Activated CD4-positive, CD25-positive, alpha-beta regulatory T cell treated with anti-CD3 and anti-CD28 coated beads, Interleukin-2, amount 50 U/mL, for 72 hours (primary cell): Measurements from ENCODE around the gene CDC40.
A peak's percentile ranks its signal among the peaks of the same experiment; 100 is the strongest.

Experiments
- DNase-seq: peaks from one replicate; pipeline ENCODE4 v3.0.0; 2021

CDC40 gene

DNA sequence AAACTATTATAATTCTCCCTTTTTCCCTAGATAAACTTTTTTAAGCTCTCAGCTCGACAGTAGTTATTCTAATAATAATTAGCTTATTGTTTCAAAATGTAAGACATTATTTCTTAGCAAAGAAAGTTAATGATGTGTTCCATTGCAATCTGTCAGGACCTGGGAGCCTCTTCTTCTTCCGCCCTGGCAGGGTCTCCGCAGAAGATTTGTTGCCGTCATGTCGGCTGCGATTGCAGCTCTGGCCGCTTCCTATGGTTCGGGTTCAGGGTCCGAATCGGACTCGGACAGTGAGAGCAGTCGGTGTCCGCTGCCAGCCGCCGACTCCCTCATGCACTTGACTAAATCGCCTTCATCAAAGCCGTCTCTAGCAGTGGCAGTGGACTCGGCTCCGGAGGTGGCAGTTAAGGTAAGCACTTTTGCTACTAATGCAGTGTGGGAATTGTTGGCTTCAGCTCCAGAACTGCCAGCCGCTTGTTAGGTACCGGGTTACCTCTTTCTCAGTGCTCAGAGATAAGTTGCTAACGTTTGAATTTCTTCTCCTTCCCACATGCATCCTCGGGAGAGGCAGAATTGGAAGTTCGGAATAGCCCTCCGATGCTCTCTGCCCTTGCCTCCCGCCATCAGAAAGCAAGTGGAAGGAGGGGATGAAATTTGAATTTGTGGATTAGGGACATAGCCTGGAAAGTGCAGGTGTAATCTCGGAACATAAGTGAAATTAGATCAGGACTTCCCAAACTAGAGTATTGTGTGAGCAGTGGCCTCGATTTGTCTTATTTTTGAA is at the start of gene CDC40:
TSS of gene CDC40 (plus strand) at position 200 of the 781 bp plus-strand sequence. CDS start at position 218, 18 bp downstream.
- DNase-seq, result peak; percentile 54

DNA sequence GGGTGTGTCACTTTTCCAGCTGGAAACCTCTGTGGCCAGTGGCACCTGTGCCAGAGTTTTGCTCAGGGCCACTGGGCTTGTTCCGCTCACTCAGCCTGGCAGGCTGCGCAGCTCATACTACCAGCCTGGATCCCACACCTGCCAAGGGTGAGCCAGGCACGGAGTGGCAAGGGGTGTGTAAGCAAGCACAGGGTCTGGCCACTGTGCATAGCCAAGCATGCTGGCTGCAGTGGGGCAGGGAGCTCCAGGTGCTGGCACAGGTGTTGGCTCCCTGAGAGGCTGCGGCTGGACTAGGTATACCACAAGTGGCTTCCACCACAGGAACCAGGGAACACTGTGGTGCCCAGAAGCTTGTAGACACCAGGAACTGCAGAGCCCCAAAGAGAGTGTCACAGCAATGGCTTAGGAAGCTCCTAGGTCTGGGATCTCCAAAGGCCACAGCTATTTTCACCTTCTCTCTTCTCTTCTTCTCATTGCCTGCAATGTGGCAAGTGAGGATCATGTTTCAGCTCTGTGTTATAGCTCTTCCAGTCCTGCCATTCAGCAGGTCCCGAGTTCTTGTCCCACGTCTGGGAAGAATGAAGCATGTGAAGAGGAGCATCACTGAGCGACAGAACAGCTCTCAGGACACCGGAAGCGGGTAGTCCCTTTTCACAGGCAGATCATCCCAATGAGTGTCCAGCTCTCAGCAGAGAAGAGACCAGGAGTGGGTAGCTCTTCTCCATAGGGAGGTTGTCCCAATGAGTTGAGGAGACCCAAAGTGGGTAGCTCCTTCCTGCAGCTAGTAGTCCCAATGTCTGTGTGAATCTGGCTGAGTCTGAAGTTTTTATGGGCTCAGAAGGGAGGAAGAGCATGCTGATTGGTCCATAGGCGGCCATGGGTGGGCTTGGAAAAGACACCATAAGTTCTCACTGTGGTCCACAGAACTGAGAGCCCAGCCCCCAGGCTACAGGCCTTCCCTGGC is 42.0 kb upstream of the CDC40 start:
- DNase-seq, result no peak

DNA sequence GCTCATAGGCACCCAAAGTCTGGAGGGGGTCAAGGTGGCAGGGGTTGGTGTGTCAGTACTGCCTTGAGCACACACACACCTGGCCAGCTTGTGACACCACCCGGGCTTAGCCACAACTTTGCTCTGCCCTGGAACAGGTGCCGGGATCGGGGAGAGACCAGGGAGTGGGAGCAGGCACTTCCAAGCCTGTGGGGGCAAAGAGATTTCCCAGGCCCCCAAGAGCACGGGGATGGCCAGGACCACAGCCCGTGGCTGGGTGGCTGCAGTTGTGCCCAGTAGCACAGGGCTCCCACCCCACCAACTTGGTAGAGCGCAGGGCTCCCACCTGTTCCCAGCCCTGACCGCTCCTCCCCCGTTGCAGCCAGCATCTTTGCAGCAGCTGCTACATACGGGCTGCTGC is 41.2 kb upstream of the CDC40 start:
- no peak for DNase-seq

DNA sequence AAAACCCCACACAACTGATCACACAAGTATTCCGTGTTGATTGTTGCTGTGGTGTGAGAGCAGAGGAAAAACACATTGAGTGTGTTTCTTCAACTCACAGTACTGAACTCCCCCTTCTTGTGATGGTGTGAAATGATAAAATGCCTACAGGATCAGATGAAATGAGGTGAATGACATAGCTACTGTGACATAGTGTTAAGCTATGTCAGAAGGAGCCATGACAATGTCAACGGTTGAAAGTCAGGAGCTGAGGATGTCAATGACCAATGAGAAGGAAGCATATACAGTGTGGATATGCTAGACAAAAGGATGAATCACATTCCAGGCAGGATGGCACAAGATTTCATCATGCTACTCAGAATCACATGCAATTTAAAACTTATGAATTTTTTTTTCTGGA is 39.6 kb upstream of the CDC40 start:
- no peak for DNase-seq

DNA sequence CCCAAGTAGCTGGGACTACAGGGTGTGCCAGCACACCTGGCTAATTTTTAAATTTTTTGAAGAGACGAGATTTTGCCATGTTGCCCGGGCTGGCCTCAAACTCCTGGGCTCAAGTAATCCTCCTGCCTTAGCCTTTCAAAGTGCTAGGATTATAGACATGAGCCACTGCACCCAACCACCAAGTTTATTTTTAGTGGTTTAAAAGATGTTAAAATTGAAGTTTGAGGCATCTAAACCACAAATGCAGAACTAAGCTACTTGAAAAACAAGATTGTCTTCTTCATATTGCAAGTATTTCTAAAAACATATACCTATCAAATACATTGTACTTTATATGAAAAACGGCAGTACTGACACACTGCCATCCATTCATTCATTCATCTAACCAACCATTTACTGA is 32.4 kb upstream of the CDC40 start:
- no peak for DNase-seq

DNA sequence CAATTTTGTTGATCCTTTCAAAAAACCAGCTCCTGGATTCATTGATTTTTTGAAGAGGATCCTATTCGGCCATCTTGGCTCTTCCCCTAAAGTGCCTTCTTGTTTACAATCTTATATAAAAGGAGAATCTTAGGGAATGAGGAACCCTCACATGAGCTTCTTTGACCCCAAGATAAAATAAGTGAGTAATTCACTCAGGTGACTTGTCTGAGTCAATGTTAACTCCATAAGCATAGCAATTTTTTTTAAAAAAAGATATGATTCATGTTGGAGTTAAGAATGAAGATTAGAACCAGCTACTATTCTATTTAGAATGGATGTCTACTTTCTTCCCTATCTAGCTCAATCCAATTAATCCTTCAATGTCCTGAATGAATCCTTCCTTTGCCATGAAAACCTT is 21.7 kb upstream of the CDC40 start:
- DNase-seq, result no peak

DNA sequence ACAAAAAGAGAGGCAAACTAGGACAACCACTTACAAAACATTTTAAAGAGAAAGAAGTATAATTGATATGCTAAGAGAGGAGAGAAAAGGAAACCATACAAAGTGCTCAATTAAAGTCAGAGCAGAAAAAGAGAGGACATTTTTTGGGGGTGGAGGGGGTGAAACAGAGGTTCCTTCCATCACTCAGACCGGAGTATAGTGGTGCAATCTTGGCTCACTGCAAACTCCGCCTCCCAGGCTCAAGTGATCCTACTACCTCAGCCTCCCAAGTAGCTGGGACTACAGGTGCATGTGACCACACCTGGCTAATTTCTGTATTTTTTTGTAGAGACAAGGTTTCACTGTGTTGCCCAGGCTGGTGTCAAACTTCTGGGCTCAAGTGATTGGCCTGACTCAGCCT is 10.1 kb upstream of the CDC40 start:
- DNase-seq, result no peak

DNA sequence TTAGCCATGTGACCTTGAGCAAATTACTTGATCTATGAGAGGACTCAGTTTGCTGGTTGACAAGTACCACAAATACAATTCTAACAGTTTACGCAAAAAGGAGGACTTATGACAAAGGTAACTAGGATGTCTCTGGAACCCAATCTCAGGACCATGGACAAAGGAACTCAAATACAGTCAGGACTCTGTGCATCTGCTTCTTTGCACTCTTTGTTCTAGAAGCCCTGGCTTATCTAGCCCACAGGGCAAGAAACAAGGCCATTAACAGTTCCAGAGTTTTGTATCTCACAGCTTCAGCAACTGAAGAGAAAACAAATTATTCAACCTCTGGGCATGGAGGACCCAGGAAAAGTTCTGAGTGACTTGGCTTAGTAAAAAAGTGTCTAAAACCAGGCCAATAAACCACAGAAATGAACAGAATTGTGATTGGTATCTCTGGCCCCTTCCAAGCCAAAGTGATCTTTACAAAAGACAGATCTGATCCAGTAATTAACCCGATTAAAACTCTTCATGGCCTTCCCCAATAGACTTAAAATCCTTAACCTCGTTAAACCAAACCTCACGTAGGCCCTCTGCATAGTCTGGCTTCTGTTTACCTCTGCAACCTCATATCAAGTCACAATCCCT is 6.6 kb upstream of the CDC40 start:
- DNase-seq, result no peak

DNA sequence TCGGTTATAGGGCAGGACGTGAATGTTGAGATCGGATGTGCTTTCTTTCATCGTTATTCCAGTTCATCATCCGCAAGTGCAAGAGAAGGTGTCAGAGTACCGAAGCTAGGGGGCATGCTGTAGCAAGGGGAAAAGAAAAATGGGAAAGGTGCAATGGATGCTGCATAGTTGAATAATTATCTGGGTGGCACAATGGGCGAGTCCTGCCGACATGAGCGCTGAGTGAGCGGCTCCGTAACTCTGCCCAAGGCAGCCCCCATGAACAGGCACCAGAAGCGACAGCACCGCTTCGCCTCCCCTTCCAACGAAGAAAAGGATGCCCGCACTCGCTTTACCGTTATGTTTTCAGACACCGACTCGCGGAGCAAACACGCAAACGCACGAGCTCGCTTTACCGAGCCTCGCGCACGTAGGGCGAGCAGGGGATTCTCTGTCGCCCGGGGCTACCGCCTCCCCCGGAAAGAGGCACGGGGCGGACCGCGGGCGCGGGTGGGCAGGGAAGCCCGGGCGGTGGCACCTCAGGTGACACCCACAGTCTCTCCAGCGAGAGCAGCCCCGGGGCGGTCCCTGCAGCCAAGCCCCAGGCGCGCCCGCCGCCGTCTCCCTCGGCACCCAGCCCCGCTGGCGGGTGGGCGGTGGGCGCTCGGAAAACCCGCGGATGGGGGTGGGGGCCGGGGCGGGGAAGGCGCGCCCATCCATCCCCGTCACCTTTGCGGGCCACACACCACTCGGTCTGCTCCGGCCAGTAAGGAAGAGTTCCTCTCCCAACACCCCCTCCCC is 1.4 kb upstream of the CDC40 start:
- DNase-seq, result peak; percentile 62

DNA sequence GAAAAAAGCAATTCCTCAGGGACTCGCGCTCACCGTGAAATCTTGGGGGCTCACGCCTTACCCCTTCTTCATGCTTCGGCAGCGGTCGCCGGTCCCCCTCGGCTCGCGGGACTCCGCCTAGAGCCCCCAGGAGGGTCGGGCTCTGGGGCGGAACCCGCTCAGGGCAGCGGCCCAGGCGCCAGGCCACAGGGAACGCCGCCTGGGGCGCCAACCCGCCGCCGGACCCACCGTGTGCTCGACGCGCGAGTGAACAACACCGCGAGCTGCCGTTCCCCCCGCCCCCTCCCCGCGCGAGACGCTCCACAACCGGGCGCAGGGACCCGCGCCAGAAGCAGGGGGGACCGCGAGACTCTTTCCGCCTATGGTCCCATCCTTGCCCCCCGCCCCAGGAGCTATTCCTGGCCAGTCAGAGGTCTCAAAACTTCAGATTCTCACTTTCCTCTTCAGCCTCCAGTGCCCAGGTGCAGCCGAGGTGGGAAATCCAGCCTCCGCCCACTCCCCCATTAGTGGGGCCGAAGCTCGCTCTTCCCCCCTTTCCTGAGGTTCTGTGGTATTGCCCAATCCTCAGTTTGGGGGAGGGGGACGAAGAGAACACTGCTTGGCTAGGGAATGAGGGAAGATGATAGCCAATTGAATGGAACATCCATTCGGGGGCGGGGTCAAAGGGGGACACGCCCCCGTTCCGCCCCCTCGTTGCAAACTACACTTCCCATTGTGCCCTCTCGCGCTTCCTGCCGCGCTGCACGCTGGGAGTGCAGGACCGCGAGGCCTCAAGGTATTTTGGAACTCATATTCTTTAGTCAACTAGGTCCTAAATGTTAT is 610 bp upstream of the CDC40 start, which contains the start of gene WASF1:
TSS of gene WASF1 (minus strand) at position 265 of the 822 bp plus-strand sequence. CDS start 52,069 bp downstream, outside the sequence.
- peak; percentile 89 for DNase-seq

DNA sequence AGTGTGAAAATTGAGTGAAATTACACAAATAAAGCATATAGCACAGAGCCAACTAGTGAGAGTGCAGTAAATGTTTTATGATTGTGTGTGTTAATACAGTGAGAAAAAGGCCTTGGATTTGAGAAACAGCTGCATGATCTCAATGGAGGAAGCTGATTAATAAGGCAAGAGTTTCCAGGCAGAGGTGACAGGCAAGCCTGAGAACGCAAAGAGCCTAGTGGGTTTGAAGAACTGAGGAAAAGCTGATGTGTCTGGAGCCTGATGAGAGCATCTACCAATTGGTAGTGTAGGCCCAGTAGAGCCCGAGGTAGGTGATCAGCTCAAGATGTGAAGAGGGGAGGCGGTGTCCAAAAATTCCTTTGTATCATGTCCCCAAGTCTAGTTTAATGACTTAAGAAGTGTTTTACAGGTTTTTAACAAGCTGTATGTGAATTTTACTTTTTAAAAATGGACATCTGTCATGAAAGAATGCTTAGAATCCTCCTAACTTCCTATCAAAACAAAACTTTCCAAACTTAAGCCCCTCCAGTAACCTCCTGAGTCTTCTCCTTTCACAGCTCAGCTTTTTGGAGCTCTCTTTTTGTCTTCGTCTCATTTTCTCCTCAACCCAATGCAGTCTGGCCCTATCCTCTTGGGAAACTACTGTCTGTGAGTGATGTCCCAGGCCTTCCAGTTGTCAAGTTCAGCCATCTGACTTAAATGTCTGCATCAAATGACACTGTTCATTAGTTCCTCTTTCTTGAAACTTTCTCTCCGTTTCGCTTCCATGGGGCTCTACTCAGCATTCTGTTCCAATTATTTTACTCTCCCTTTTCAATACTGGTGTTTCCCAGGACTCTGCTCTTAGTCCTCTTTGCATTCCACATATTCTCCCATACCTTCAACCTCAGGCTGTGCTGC is 1.2 kb downstream of the CDC40 start:
- no peak for DNase-seq

DNA sequence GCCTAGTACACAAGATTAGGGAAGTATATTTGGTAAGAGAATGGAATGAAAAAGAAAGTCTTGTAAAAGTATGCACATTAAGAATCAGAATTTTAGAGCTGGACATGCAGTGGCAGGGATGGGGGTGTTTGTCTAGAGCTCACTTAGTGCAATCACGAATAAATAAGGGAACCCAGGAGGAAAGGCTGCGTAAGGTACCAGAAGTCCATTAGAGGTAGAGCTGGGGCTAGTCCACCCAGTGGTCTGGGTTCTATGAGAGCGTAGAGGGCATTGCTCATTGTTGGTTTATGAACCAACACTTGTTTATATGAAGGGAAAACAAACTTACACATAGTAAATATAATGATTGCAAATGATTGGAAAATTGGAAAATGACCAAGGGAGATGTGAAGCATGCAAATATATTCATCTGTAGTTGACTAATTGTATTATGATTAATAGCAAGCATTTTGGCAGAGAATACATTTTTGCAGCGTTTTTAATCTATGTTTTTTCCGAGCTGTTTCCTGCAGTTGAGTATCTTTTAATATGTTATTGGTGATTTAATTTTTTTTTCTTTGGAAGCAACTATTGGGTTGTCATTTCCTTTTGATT is 3.2 kb downstream of the CDC40 start:
- DNase-seq, result no peak

DNA sequence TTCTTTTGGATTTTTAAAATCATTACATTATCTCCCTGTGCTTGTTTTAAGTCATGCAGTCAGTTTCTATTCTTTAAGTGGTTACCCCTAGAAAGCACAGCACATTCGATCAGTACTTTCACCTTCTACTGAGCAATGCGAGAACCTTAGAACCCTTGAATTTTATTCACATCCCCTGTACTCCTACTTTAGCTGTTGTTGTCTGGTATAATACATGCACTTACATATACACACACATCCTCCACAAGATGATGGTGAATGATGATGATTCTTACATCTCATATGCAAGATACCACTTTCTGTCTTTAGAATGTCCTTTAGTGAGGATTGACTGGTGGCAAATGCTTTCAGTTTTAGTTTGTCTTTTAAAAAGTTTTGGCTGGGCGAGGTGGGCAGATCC is 5.7 kb downstream of the CDC40 start:
- no peak for DNase-seq

DNA sequence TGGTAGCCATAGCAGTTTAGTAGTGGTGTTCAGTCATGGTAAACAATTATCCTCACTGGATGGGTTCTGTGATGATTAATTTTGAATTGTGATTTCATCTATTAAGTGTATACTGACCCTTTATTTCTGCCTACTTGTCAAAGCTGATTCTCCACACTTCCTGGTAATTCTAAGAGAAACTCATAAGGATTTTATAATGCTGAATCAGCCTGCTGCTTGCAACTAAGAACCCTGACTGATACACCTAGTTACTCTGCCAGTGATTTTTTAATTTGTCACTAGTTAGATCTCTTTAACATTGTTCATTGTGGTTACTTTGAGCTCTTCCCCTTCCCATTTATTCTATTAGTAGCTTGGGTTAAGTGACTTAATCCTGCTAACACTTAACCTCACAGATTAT is 8.6 kb downstream of the CDC40 start:
- DNase-seq, result no peak

DNA sequence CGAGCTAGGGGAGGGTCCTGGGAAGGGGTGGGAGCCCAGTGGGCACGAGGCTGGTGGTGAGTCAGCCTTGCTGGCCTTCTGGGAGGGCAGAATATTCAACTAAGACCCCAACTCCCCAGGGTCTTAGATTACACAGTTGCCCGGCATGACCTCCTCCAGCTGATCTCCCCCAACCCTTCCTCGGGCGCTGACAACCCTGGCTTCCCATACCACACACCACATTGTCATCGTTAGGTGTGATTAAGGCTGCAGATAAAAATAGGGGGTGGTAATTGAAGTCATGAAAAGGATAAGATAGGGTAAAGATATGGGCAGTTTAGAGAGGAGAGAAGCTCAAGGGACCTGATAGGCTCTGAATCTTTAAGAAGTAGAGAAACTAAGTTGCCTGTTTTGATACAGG is 10.5 kb downstream of the CDC40 start:
- DNase-seq, result no peak

DNA sequence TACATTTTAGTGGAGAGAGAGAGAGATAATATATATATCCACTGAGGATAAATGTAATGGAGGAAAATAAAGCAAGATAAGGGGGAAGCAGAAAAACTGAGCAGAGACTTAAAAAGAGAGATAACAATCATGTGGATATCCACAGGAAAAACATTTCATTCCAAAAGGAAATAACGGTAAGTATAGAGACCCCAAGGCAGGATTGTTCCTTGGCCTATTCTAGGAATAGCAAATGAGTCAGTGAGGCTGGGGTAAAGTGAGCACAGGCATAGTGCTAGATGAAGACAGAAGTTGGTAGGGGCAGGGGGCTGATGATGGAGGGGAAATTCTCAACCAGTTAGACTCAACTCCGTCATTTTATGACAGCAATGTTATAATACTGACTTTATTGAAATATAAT is 11.2 kb downstream of the CDC40 start:
- no peak for DNase-seq

DNA sequence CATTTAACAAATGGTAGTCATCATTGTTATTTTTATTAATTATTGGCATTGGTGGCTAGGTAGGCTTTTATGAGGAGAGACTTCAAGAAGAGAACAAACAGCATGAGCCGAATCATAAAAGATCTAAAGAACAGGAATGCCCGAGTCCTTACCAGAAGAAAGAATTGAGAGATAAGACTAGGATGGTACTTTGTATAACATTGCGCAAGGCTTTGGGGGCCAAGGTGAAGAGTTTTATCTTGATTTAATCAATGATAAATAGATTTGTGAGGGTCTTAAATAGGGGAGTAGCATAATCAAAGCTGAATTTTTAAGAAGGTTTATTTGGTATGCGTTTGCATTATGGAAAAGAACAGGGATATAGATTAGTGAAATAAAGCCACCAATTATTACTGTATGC is 15.4 kb downstream of the CDC40 start:
- no peak for DNase-seq

DNA sequence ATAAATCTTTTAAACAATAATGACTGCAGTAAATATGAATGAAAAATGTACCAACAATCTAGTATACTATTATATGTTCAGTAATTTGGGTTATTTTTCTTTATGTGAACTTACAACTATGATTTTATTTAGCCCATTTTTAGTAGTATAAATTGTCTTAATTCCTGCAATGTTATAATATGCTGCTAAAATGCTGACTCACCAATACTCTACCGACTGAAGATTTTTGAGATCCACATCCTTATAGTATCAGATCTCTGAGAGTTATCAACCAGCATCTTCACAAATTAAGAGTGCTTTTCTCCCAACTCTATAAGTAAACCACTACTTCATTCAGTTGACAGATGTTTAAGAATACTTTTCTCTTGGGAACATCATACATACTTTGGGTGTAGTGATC is 16.6 kb downstream of the CDC40 start:
- DNase-seq, result no peak

DNA sequence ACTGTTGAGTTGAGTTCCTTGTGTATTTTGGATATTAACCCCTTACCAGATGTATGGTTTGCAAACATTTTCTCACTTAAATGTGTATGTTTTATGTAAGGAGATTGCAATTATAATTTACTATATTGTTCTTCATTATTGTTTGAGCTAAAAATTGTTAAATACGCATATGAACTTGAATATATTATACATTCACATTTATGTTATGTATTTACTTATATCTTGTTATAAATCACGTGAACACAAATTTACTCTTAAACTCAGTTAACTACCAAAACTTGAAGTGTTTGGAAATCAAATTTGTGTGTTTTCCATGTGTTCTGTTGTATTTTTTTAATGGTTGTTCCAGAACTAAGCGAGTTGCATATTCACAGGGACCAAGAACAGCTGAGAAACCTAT is 18.3 kb downstream of the CDC40 start:
- no peak for DNase-seq
